Left lung (tissue), 10 donors: ENCODE results near the gene POMT1. TPM values are rescaled to one million over a fixed set of nuclear protein-coding genes. Genes with fewer than 3 reads are reported as not detected.
"Not testable (repeated sequence)": the region's sequence is repeated elsewhere in the genome, so short reads cannot be mapped to it uniquely, and the experiment has no call there.

Source experiments
- ATAC-seq: fragments of 200-7000 bp; cut with Tn5 transposase; one replicate; pipeline ENCODE4 v1.9.1; 2020; ENCODE audit warnings: moderate library complexity
- DNase-seq, 4 donors: peaks; one replicate each; pipeline ENCODE4 v3.0.0-alpha.2; 2013 to 2020
- H3K27ac ChIP-seq, 2 donors: fragments of 200-600 bp; sonication (generic) in 1 of 2; one replicate each; pipeline versions ENCODE4 v1.5.0 to v1.8.0; 2020 to 2021
- H3K27me3 ChIP-seq, 2 donors: fragments of 200-600 bp; sonication (generic) in 1 of 2; one replicate each; pipeline versions ENCODE4 v1.5.0 to v1.8.0; 2020 to 2021
- H3K36me3 ChIP-seq, 2 donors: fragments of 200-600 bp; sonication (generic) in 1 of 2; one replicate each; pipeline versions ENCODE4 v1.5.0 to v1.8.0; 2020 to 2021
- H3K4me1 ChIP-seq, 2 donors: fragments of 200-600 bp; one replicate each; pipeline ENCODE4 v1.8.0; 2021
- H3K4me3 ChIP-seq, 2 donors: fragments of 200-600 bp; sonication (generic) in 1 of 2; one replicate each; pipeline versions ENCODE4 v1.5.0 to v1.8.0; 2020 to 2021; ENCODE audit warnings: mild to moderate bottlenecking in 1 of 2
- H3K9me3 ChIP-seq, 2 donors: fragments of 200-600 bp; sonication (generic) in 1 of 2; one replicate each; pipeline versions ENCODE4 v1.5.0 to v1.8.0; 2020 to 2021
- CTCF ChIP-seq, 2 donors: fragments of 200-600 bp; sonication (generic) in 1 of 2; IDR thresholded peaks; one replicate each; pipeline versions ENCODE4 v1.5.0 to v1.8.0; 2021; ENCODE audit warnings: antibody characterized with exemption in 2 of 2
- intact Hi-C, 2 donors: fragments of 100-400 bp; cut with DNase I; formaldehyde crosslinking; loops; one replicate each; pipeline versions ENCODE4 v1.11.2 to v1.14.2; 2022
- polyA plus RNA-seq, 6 donors: library from polyadenylated mRNA; unstranded; fragments of 120-200 nt; gene quantifications; one replicate each; pipeline ENCODE4 v1.2.1, GENCODE V29; 2013; ENCODE audit not compliant: insufficient read length in 6 of 6
- total RNA-seq, 2 donors: library from RNA; stranded (reverse); fragmentation: NEBNext Ultra II Directional; extraction: Animal tissue kit (Norgen Biotek cat#: 25700); gene quantifications; one replicate each; pipeline ENCODE4 v1.2.1, GENCODE V29; 2021
- donor health status: DM: no; HTN: yes; CAD: no.
- donor health status: DM: no; HTN: no; CAD: no.

Gene POMT1
- total and polyA plus RNA-seq, 8 donors, result 20.3 to 56.9 (median 39.2) TPM

- H3K27ac ChIP-seq, result no peak overlapping the region
- H3K9me3 ChIP-seq, result peaks cover 0 to 8% of the 10 kb centered on the region in 2 donors
- H3K4me1 ChIP-seq, result no peaks in the 10 kb centered on the region
- no peak for DNase-seq
- H3K36me3 ChIP-seq, result peaks cover 0 to 81% of the 10 kb centered on the region in 2 donors
- no peak for TF ChIP-seq CTCF (IDR thresholded peaks at IDR 0.05)
- intact Hi-C loops, result no loop called here
- no peaks in the 10 kb centered on the region for H3K27me3 ChIP-seq
- no peak for ATAC-seq
- no peak overlapping the region for H3K4me3 ChIP-seq
Measured at GRCh38 chr9:131513177-131513576, 10.5 kb downstream of the POMT1 start.

GRCh38 chr9:131515559-131516031, 12.9 kb downstream of the POMT1 start:
- H3K4me3 ChIP-seq, H3K4me1 ChIP-seq, H3K9me3 ChIP-seq, H3K27me3 ChIP-seq, ATAC-seq, intact Hi-C loops, DNase-seq: not testable (repeated sequence)
- Histone ChIP-seq H3K36me3 (peaks cover 0 to 89% of the 10 kb centered on the region in 2 donors), H3K27ac (peak overlapping the region in 1 of 2 donors; percentile 76)

GRCh38 chr9:131516100-131516499, 13.4 kb downstream of the POMT1 start:
- ATAC-seq (no peak), DNase-seq (no peak)
- no peak overlapping the region for H3K4me3 ChIP-seq
- TF ChIP-seq CTCF (IDR thresholded peaks at IDR 0.05), result no peak
- peaks cover 0 to 89% of the 10 kb centered on the region in 2 donors for H3K36me3 ChIP-seq
- H3K4me1 ChIP-seq, result no peaks in the 10 kb centered on the region
- peak overlapping the region in 1 of 2 donors; percentile 76 for H3K27ac ChIP-seq
- intact Hi-C loops, result no loop called here
- H3K9me3 ChIP-seq, result peaks cover 0 to 8% of the 10 kb centered on the region in 2 donors
- no peaks in the 10 kb centered on the region for H3K27me3 ChIP-seq

GRCh38 chr9:131516930-131517329, 14.2 kb downstream of the POMT1 start:
- DNase-seq (no peak), ATAC-seq (no peak)
- Histone ChIP-seq H3K9me3 (peaks cover 0 to 8% of the 10 kb centered on the region in 2 donors), H3K36me3 (peaks cover 0 to 89% of the 10 kb centered on the region in 2 donors), H3K4me3 (no peak overlapping the region), H3K27ac (peak overlapping the region in 1 of 2 donors; percentile 76), H3K27me3 (no peaks in the 10 kb centered on the region), H3K4me1 (no peaks in the 10 kb centered on the region)
- intact Hi-C loops, result no loop called here
- TF ChIP-seq CTCF (IDR thresholded peaks at IDR 0.05), result no peak

- Histone ChIP-seq H3K4me3 (no peak overlapping the region), H3K27ac (no peak overlapping the region), H3K9me3 (peaks cover 0 to 8% of the 10 kb centered on the region in 2 donors), H3K27me3 (no peaks in the 10 kb centered on the region), H3K4me1 (no peaks in the 10 kb centered on the region), H3K36me3 (peaks cover 0 to 89% of the 10 kb centered on the region in 2 donors)
- no peak for TF ChIP-seq CTCF (IDR thresholded peaks at IDR 0.05)
- ATAC-seq (no peak), DNase-seq (no peak)
- intact Hi-C loops, result no loop called here
Measured at GRCh38 chr9:131517761-131518190, 15.1 kb downstream of the POMT1 start.

- H3K36me3 ChIP-seq, result peaks cover 0 to 89% of the 10 kb centered on the region in 2 donors
- ATAC-seq, result no peak
- no peaks in the 10 kb centered on the region for H3K4me1 ChIP-seq
- no peak overlapping the region for H3K27ac ChIP-seq
- peaks cover 0 to 8% of the 10 kb centered on the region in 2 donors for H3K9me3 ChIP-seq
- no peak for TF ChIP-seq CTCF (IDR thresholded peaks at IDR 0.05)
- no peaks in the 10 kb centered on the region for H3K27me3 ChIP-seq
- no peak overlapping the region for H3K4me3 ChIP-seq
- DNase-seq, result no peak
- intact Hi-C loops, result no loop called here
Measured at GRCh38 chr9:131518553-131518952, 15.8 kb downstream of the POMT1 start.
